Trophoblast cell (in vitro differentiated cells and primary cell): ENCODE data around the gene EGFL8.
"Not testable (repeated sequence)": the region's sequence is repeated elsewhere in the genome, so short reads cannot be mapped to it uniquely, and the experiment has no call there.

Experiments used
- DNase-seq, 2 donors: peaks; one replicate each; pipeline ENCODE4 v3.0.0-alpha.2; 2016
- H2AFZ ChIP-seq: 2 replicates; pipeline ENCODE4 v1.6.1; 2013; ENCODE audit warnings: low read length, moderate library complexity, mild to moderate bottlenecking; ENCODE audit not compliant: insufficient read depth, poor library complexity
- H2AK5ac ChIP-seq: 2 replicates; pipeline ENCODE4 v1.6.1; 2013; ENCODE audit warnings: mild to moderate bottlenecking, low read length
- H2BK120ac ChIP-seq: 2 replicates; pipeline ENCODE4 v1.6.1; 2013; ENCODE audit warnings: low read length, mild to moderate bottlenecking, moderate library complexity; ENCODE audit not compliant: insufficient read depth, poor library complexity
- H2BK12ac ChIP-seq: 2 replicates; pipeline ENCODE4 v1.6.1; 2013; ENCODE audit warnings: mild to moderate bottlenecking, low read length, moderate library complexity
- H2BK5ac ChIP-seq: 2 replicates; pipeline ENCODE4 v1.6.1; 2013; ENCODE audit warnings: low read length, low read depth, moderate library complexity, mild to moderate bottlenecking; ENCODE audit not compliant: poor library complexity
- H3K14ac ChIP-seq: 2 replicates; pipeline ENCODE4 v1.6.1; 2013; ENCODE audit warnings: mild to moderate bottlenecking, low read length
- H3K18ac ChIP-seq: 2 replicates; pipeline ENCODE4 v1.6.1; 2013; ENCODE audit warnings: mild to moderate bottlenecking, low read length
- H3K23ac ChIP-seq: 2 replicates; pipeline ENCODE4 v1.6.1; 2013; ENCODE audit warnings: low read length
- H3K27ac ChIP-seq: 2 replicates; pipeline ENCODE4 v1.5.1; 2013; ENCODE audit warnings: low read depth, mild to moderate bottlenecking, inconsistent platforms, low read length, moderate library complexity
- H3K27me3 ChIP-seq: 2 replicates; pipeline ENCODE4 v1.6.1; 2013; ENCODE audit warnings: inconsistent platforms, mild to moderate bottlenecking, low read length, moderate library complexity; ENCODE audit not compliant: insufficient read depth
- H3K36me3 ChIP-seq, 2 experiments: 1 replicate in 1 of 2; 2 replicates in 1 of 2; pipeline ENCODE4 v1.6.1; 2013; ENCODE audit warnings: low read length in 2 of 2, mild to moderate bottlenecking in 2 of 2, moderate library complexity in 1 of 2; ENCODE audit not compliant: insufficient read depth in 2 of 2, control insufficient read depth in 1 of 2
- H3K4ac ChIP-seq: 2 replicates; pipeline ENCODE4 v1.6.1; 2013; ENCODE audit warnings: low read depth, mild to moderate bottlenecking, low read length, moderate library complexity
- H3K4me1 ChIP-seq, 2 experiments: 1 replicate in 1 of 2; 2 replicates in 1 of 2; pipeline ENCODE4 v1.6.1; 2013; ENCODE audit warnings: low read length in 2 of 2, mild to moderate bottlenecking in 2 of 2, moderate library complexity in 1 of 2; ENCODE audit not compliant: insufficient read depth in 2 of 2, control insufficient read depth in 1 of 2
- H3K4me2 ChIP-seq: 2 replicates; pipeline ENCODE4 v1.6.1; 2013; ENCODE audit warnings: inconsistent platforms, mild to moderate bottlenecking, low read length, moderate library complexity
- H3K4me3 ChIP-seq: 2 replicates; pipeline ENCODE4 v1.5.1; 2013; ENCODE audit warnings: mild to moderate bottlenecking, low read depth, low read length, inconsistent platforms
- H3K79me1 ChIP-seq: one replicate; pipeline ENCODE4 v1.6.1; 2013; ENCODE audit warnings: low read length
- H3K79me2 ChIP-seq: 2 replicates; pipeline ENCODE4 v1.6.1; 2013; ENCODE audit warnings: low read length, mild to moderate bottlenecking; ENCODE audit not compliant: control insufficient read depth, insufficient read depth, poor library complexity
- H3K9ac ChIP-seq: 2 replicates; pipeline ENCODE4 v1.6.1; 2013; ENCODE audit warnings: mild to moderate bottlenecking, low read length
- H3K9me3 ChIP-seq: 2 replicates; pipeline ENCODE4 v1.6.1; 2013; ENCODE audit warnings: low read depth, mild to moderate bottlenecking, control low read depth, inconsistent platforms, low read length; ENCODE audit not compliant: insufficient read depth
- H4K12ac ChIP-seq: 2 replicates; pipeline ENCODE4 v1.6.1; 2013; ENCODE audit warnings: low read depth, mild to moderate bottlenecking, low read length, moderate library complexity
- H4K8ac ChIP-seq: 2 replicates; pipeline ENCODE4 v1.6.1; 2013; ENCODE audit warnings: low read depth, mild to moderate bottlenecking, low read length, moderate library complexity
- H4K91ac ChIP-seq: one replicate; pipeline ENCODE4 v1.6.1; 2013; ENCODE audit warnings: low read depth, mild to moderate bottlenecking, low read length, moderate library complexity
- WGBS: extraction: QIAGEN DNeasy Blood & Tissue Kit; methylation state at CpG from one replicate; pipeline ENCODE4 v1.1.7; 2013; ENCODE audit warnings: missing lambda C conversion rate; ENCODE audit not compliant: insufficient read length, insufficient coverage; ENCODE audit errors: extremely low coverage; 5-methylcytosine and 5-hydroxymethylcytosine counted together

The EGFL8 gene

GRCh38 chr6:32183030-32183429, 18.6 kb downstream of the EGFL8 start:
- Histone ChIP-seq H3K4ac (no peak overlapping the region), H3K23ac (no peak overlapping the region), H3K27me3 (no peaks in the 10 kb centered on the region), H4K91ac (no peak overlapping the region), H3K18ac (no peak overlapping the region), H3K4me3 (no peak overlapping the region), H3K9me3 (no peaks in the 10 kb centered on the region), H3K79me1 (no peaks in the 10 kb centered on the region), H4K8ac (no peak overlapping the region), H2BK5ac (no peak overlapping the region), H2AFZ (no peak overlapping the region), H3K9ac (no peak overlapping the region), H2BK120ac (no peak overlapping the region), H2AK5ac (no peak overlapping the region), H2BK12ac (no peak overlapping the region), H3K4me1 (peaks cover 0 to 9% of the 10 kb centered on the region in 2 experiments), H3K4me2 (no peak overlapping the region), H3K27ac (no peak overlapping the region), H4K12ac (no peak overlapping the region), H3K36me3 (peaks cover 47 to 52% of the 10 kb centered on the region in 2 experiments), H3K79me2 (peaks cover 2% of the 10 kb centered on the region), H3K14ac (no peak overlapping the region)
- no peak for DNase-seq
- WGBS: no CpG with 5 or more reads among the region's 3 CpGs

DNA sequence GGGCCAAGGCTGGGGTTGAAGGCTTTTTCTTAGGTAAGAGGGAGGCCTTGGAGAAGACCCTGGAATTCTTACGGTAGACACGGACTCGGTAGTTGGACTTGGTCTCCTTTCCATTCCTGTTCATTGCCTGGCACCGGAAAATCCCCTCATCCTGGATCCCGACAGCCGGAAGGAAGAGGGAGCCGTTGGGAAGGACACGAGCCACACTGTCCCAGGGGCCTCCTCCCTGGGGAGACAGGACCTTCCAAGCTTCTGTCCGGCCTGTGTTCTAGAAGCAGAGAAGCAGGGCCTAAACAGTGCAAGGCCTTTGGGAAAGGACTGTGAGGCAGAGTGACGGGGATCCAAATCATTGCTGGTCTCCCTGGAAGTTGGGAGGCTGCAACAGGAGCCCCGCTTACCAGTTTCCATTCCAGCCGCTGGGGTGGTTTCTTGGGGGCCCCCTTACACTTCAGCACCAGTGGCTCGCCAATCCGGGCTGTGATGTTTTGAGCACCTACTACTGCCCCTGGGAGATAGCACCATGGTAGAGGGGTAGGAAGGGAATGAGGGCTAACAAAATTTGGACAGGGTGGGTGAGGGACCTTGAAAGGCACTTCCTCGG, 19.2 kb downstream of the EGFL8 start:
- H2AK5ac ChIP-seq: no peak overlapping the region
- H3K27me3 ChIP-seq: no peaks in the 10 kb centered on the region
- no peak overlapping the region for H2BK120ac ChIP-seq
- no peak overlapping the region for H3K4ac ChIP-seq
- H3K23ac ChIP-seq: no peak overlapping the region
- H2BK5ac ChIP-seq: no peak overlapping the region
- WGBS: no CpG with 5 or more reads among the region's 15 CpGs
- DNase-seq: no peak
- peaks cover 0 to 10% of the 10 kb centered on the region in 2 experiments for H3K4me1 ChIP-seq
- no peak overlapping the region for H2AFZ ChIP-seq
- no peak overlapping the region for H3K14ac ChIP-seq
- H3K18ac ChIP-seq: no peak overlapping the region
- no peak overlapping the region for H3K9ac ChIP-seq
- H3K79me2 ChIP-seq: peaks cover 2% of the 10 kb centered on the region
- H3K9me3 ChIP-seq: no peaks in the 10 kb centered on the region
- no peak overlapping the region for H3K4me3 ChIP-seq
- H3K79me1 ChIP-seq: no peaks in the 10 kb centered on the region
- H3K27ac ChIP-seq: no peak overlapping the region
- no peak overlapping the region for H4K8ac ChIP-seq
- H4K12ac ChIP-seq: no peak overlapping the region
- H4K91ac ChIP-seq: no peak overlapping the region
- peaks cover 48 to 56% of the 10 kb centered on the region in 2 experiments for H3K36me3 ChIP-seq
- H3K4me2 ChIP-seq: no peak overlapping the region
- no peak overlapping the region for H2BK12ac ChIP-seq

GRCh38 chr6:32184084-32184640, 19.8 kb downstream of the EGFL8 start, which contains the start of gene AGER:
TSS of gene AGER (minus strand) at chr6:32184253. CDS start at chr6:32184222, 31 bp downstream.
- no CpG with 5 or more reads among the region's 6 CpGs for WGBS

GRCh38 chr6:32185681-32186131, 21.3 kb downstream of the EGFL8 start:
- not testable (repeated sequence) for H3K4ac ChIP-seq, H3K4me2 ChIP-seq, H2AFZ ChIP-seq, H4K12ac ChIP-seq, H2AK5ac ChIP-seq, H2BK120ac ChIP-seq, H3K27ac ChIP-seq, H3K23ac ChIP-seq, H2BK5ac ChIP-seq, H2BK12ac ChIP-seq, H4K91ac ChIP-seq, H3K9ac ChIP-seq, H3K27me3 ChIP-seq, H3K4me3 ChIP-seq, H3K9me3 ChIP-seq, H3K18ac ChIP-seq, H3K14ac ChIP-seq, H4K8ac ChIP-seq
- DNase-seq: peak; percentile 58 to 65
- H3K79me1 ChIP-seq: peaks cover 11% of the 10 kb centered on the region
- H3K79me2 ChIP-seq: peaks cover 11% of the 10 kb centered on the region
- H3K4me1 ChIP-seq: peaks cover 3 to 15% of the 10 kb centered on the region in 2 experiments
- peaks cover 47% of the 10 kb centered on the region in 2 experiments for H3K36me3 ChIP-seq
- WGBS: no CpG with 5 or more reads among the region's 11 CpGs

More at GRCh38 chr6:32184084-32184640, 19.8 kb downstream of the EGFL8 start, which contains the start of gene AGER:
- no peak for DNase-seq
- H3K23ac ChIP-seq: no peak within 1 kb of the TSS
- H3K4ac ChIP-seq: no peak within 1 kb of the TSS
- H3K27ac ChIP-seq: no peak within 1 kb of the TSS
- H3K9me3 ChIP-seq: no peaks in the 10 kb centered on the region
- H4K8ac ChIP-seq: no peak within 1 kb of the TSS
- H2BK5ac ChIP-seq: no peak within 1 kb of the TSS
- no peak within 1 kb of the TSS for H3K4me2 ChIP-seq
- H2AK5ac ChIP-seq: no peak within 1 kb of the TSS
- no peak within 1 kb of the TSS for H2BK120ac ChIP-seq
- no peak within 1 kb of the TSS for H4K12ac ChIP-seq
- H3K79me2 ChIP-seq: peaks cover 4% of the 10 kb centered on the region
- no peaks in the 10 kb centered on the region for H3K27me3 ChIP-seq
- peaks cover 2% of the 10 kb centered on the region for H3K79me1 ChIP-seq
- no peak within 1 kb of the TSS for H3K14ac ChIP-seq
- H3K4me1 ChIP-seq: peaks cover 2 to 11% of the 10 kb centered on the region in 2 experiments
- no peak within 1 kb of the TSS for H4K91ac ChIP-seq
- no peak within 1 kb of the TSS for H2AFZ ChIP-seq
- H3K4me3 ChIP-seq: no peak within 1 kb of the TSS
- H3K9ac ChIP-seq: no peak within 1 kb of the TSS
- H3K18ac ChIP-seq: no peak within 1 kb of the TSS
- H2BK12ac ChIP-seq: no peak within 1 kb of the TSS
- peaks cover 48 to 56% of the 10 kb centered on the region in 2 experiments for H3K36me3 ChIP-seq
